ENCODE measurements around the gene DUSP15.

The DUSP15 gene

GRCh38 chr20:31909253-31910070, 39.1 kb upstream of the DUSP15 start:
- H3K36me3 ChIP-seq (ENCODE audit: control insufficient read depth, insufficient read depth, low read length): no peaks in the 10 kb centered on the region
- no peaks in the 10 kb centered on the region for H3K9me3 ChIP-seq (ENCODE audit: control insufficient read depth, insufficient read depth, low read depth, low read length)
- no peak overlapping the region for H3K4me3 ChIP-seq (ENCODE audit: low read depth, low read length)
- H3K4me1 ChIP-seq (ENCODE audit: control insufficient read depth, insufficient read depth, low read length): peaks cover 36% of the 10 kb centered on the region
- no peaks in the 10 kb centered on the region for H3K27me3 ChIP-seq (ENCODE audit: control insufficient read depth, insufficient read depth, low read length)
- H3K27ac ChIP-seq (ENCODE audit: low read depth, low read length): no peak overlapping the region
- no peak overlapping the region for H3K9ac ChIP-seq (ENCODE audit: low read length)

GRCh38 chr20:31908424-31908823, 38.1 kb upstream of the DUSP15 start:
- H3K9me3 ChIP-seq (ENCODE audit: control insufficient read depth, insufficient read depth, low read depth, low read length): no peaks in the 10 kb centered on the region
- no peaks in the 10 kb centered on the region for H3K27me3 ChIP-seq (ENCODE audit: control insufficient read depth, insufficient read depth, low read length)
- H3K36me3 ChIP-seq (ENCODE audit: control insufficient read depth, insufficient read depth, low read length): no peaks in the 10 kb centered on the region
- H3K4me3 ChIP-seq (ENCODE audit: low read depth, low read length): no peak overlapping the region
- H3K9ac ChIP-seq (ENCODE audit: low read length): no peak overlapping the region
- H3K4me1 ChIP-seq (ENCODE audit: control insufficient read depth, insufficient read depth, low read length): peaks cover 28% of the 10 kb centered on the region
- no peak overlapping the region for H3K27ac ChIP-seq (ENCODE audit: low read depth, low read length)

GRCh38 chr20:31908016-31908415, 37.7 kb upstream of the DUSP15 start:
- Histone ChIP-seq H3K27me3 (ENCODE audit: control insufficient read depth, insufficient read depth, low read length) (no peaks in the 10 kb centered on the region), H3K36me3 (ENCODE audit: control insufficient read depth, insufficient read depth, low read length) (no peaks in the 10 kb centered on the region), H3K4me1 (ENCODE audit: control insufficient read depth, insufficient read depth, low read length) (peaks cover 27% of the 10 kb centered on the region), H3K9me3 (ENCODE audit: control insufficient read depth, insufficient read depth, low read depth, low read length) (no peaks in the 10 kb centered on the region), H3K4me3 (ENCODE audit: low read depth, low read length) (no peak overlapping the region), H3K27ac (ENCODE audit: low read depth, low read length) (no peak overlapping the region), H3K9ac (ENCODE audit: low read length) (no peak overlapping the region)

- Histone ChIP-seq H3K36me3 (ENCODE audit: control insufficient read depth, insufficient read depth, low read length) (no peaks in the 10 kb centered on the region), H3K4me3 (ENCODE audit: low read depth, low read length) (no peak overlapping the region), H3K9ac (ENCODE audit: low read length) (no peak overlapping the region), H3K4me1 (ENCODE audit: control insufficient read depth, insufficient read depth, low read length) (peaks cover 22% of the 10 kb centered on the region), H3K9me3 (ENCODE audit: control insufficient read depth, insufficient read depth, low read depth, low read length) (no peaks in the 10 kb centered on the region), H3K27ac (ENCODE audit: low read depth, low read length) (no peak overlapping the region), H3K27me3 (ENCODE audit: control insufficient read depth, insufficient read depth, low read length) (no peaks in the 10 kb centered on the region)
Observed at GRCh38 chr20:31907046-31907445, 36.7 kb upstream of the DUSP15 start.

GRCh38 chr20:31906001-31906400, 35.7 kb upstream of the DUSP15 start:
- no peak overlapping the region for H3K4me3 ChIP-seq (ENCODE audit: low read depth, low read length)
- no peak overlapping the region for H3K9ac ChIP-seq (ENCODE audit: low read length)
- peaks cover 11% of the 10 kb centered on the region for H3K4me1 ChIP-seq (ENCODE audit: control insufficient read depth, insufficient read depth, low read length)
- no peaks in the 10 kb centered on the region for H3K9me3 ChIP-seq (ENCODE audit: control insufficient read depth, insufficient read depth, low read depth, low read length)
- peaks cover 2% of the 10 kb centered on the region; the same call in 1 of the 2 replicates for H3K27me3 ChIP-seq (ENCODE audit: control insufficient read depth, insufficient read depth, low read length)
- H3K27ac ChIP-seq (ENCODE audit: low read depth, low read length): no peak overlapping the region; the same call in 1 of the 2 replicates
- H3K36me3 ChIP-seq (ENCODE audit: control insufficient read depth, insufficient read depth, low read length): no peaks in the 10 kb centered on the region

- no peak overlapping the region for H3K9ac ChIP-seq (ENCODE audit: low read length)
- no peaks in the 10 kb centered on the region for H3K9me3 ChIP-seq (ENCODE audit: control insufficient read depth, insufficient read depth, low read depth, low read length)
- H3K4me1 ChIP-seq (ENCODE audit: control insufficient read depth, insufficient read depth, low read length): peaks cover 7% of the 10 kb centered on the region
- no peaks in the 10 kb centered on the region for H3K36me3 ChIP-seq (ENCODE audit: control insufficient read depth, insufficient read depth, low read length)
- no peak overlapping the region for H3K4me3 ChIP-seq (ENCODE audit: low read depth, low read length)
- H3K27ac ChIP-seq (ENCODE audit: low read depth, low read length): no peak overlapping the region
- peaks cover 2% of the 10 kb centered on the region; the same call in 1 of the 2 replicates for H3K27me3 ChIP-seq (ENCODE audit: control insufficient read depth, insufficient read depth, low read length)
Observed at GRCh38 chr20:31903627-31904386, 33.5 kb upstream of the DUSP15 start.

GRCh38 chr20:31901615-31902014, 31.3 kb upstream of the DUSP15 start:
- Histone ChIP-seq H3K9ac (ENCODE audit: low read length) (no peak overlapping the region), H3K9me3 (ENCODE audit: control insufficient read depth, insufficient read depth, low read depth, low read length) (no peaks in the 10 kb centered on the region), H3K4me3 (ENCODE audit: low read depth, low read length) (no peak overlapping the region), H3K27ac (ENCODE audit: low read depth, low read length) (no peak overlapping the region), H3K36me3 (ENCODE audit: control insufficient read depth, insufficient read depth, low read length) (no peaks in the 10 kb centered on the region), H3K4me1 (ENCODE audit: control insufficient read depth, insufficient read depth, low read length) (peaks cover 11% of the 10 kb centered on the region), H3K27me3 (ENCODE audit: control insufficient read depth, insufficient read depth, low read length) (peaks cover 2% of the 10 kb centered on the region; the same call in 1 of the 2 replicates)

GRCh38 chr20:31897541-31897940, 27.2 kb upstream of the DUSP15 start:
- Histone ChIP-seq H3K4me1 (ENCODE audit: control insufficient read depth, insufficient read depth, low read length) (peaks cover 4% of the 10 kb centered on the region; the same call in 1 of the 2 replicates), H3K9ac (ENCODE audit: low read length) (no peak overlapping the region), H3K36me3 (ENCODE audit: control insufficient read depth, insufficient read depth, low read length) (no peaks in the 10 kb centered on the region), H3K27ac (ENCODE audit: low read depth, low read length) (no peak overlapping the region), H3K4me3 (ENCODE audit: low read depth, low read length) (no peak overlapping the region), H3K9me3 (ENCODE audit: control insufficient read depth, insufficient read depth, low read depth, low read length) (no peaks in the 10 kb centered on the region), H3K27me3 (ENCODE audit: control insufficient read depth, insufficient read depth, low read length) (peaks cover 2% of the 10 kb centered on the region; the same call in 1 of the 2 replicates)

- no peaks in the 10 kb centered on the region for H3K36me3 ChIP-seq (ENCODE audit: control insufficient read depth, insufficient read depth, low read length)
- no peak overlapping the region for H3K9ac ChIP-seq (ENCODE audit: low read length)
- H3K9me3 ChIP-seq (ENCODE audit: control insufficient read depth, insufficient read depth, low read depth, low read length): no peaks in the 10 kb centered on the region
- H3K27me3 ChIP-seq (ENCODE audit: control insufficient read depth, insufficient read depth, low read length): no peaks in the 10 kb centered on the region
- no peak overlapping the region for H3K27ac ChIP-seq (ENCODE audit: low read depth, low read length)
- no peak overlapping the region for H3K4me3 ChIP-seq (ENCODE audit: low read depth, low read length)
- H3K4me1 ChIP-seq (ENCODE audit: control insufficient read depth, insufficient read depth, low read length): peaks cover 4% of the 10 kb centered on the region; the same call in 1 of the 2 replicates
Observed at GRCh38 chr20:31896049-31896448, 25.7 kb upstream of the DUSP15 start.

- Histone ChIP-seq H3K27me3 (ENCODE audit: control insufficient read depth, insufficient read depth, low read length) (no peaks in the 10 kb centered on the region; the same call in 1 of the 2 replicates), H3K9me3 (ENCODE audit: control insufficient read depth, insufficient read depth, low read depth, low read length) (no peaks in the 10 kb centered on the region), H3K4me1 (ENCODE audit: control insufficient read depth, insufficient read depth, low read length) (peaks cover 4% of the 10 kb centered on the region; the same call in 1 of the 2 replicates), H3K27ac (ENCODE audit: low read depth, low read length) (no peak overlapping the region), H3K9ac (ENCODE audit: low read length) (no peak overlapping the region), H3K36me3 (ENCODE audit: control insufficient read depth, insufficient read depth, low read length) (no peaks in the 10 kb centered on the region), H3K4me3 (ENCODE audit: low read depth, low read length) (no peak overlapping the region)
Observed at GRCh38 chr20:31894980-31895675, 24.8 kb upstream of the DUSP15 start.

Measured in HUES6 (cell line).